ENCODE results near the gene TSPAN5. TPM values are rescaled to one million over a fixed set of nuclear protein-coding genes. Genes with fewer than 3 reads are reported as not detected.
A peak's percentile ranks its signal among the peaks of the same experiment; 100 is the strongest.
"Not testable (repeated sequence)": the region's sequence is repeated elsewhere in the genome, so short reads cannot be mapped to it uniquely, and the experiment has no call there.

Gene TSPAN5
- total RNA-seq, 1 donor from 2014 or later, result 61.4 TPM

DNA sequence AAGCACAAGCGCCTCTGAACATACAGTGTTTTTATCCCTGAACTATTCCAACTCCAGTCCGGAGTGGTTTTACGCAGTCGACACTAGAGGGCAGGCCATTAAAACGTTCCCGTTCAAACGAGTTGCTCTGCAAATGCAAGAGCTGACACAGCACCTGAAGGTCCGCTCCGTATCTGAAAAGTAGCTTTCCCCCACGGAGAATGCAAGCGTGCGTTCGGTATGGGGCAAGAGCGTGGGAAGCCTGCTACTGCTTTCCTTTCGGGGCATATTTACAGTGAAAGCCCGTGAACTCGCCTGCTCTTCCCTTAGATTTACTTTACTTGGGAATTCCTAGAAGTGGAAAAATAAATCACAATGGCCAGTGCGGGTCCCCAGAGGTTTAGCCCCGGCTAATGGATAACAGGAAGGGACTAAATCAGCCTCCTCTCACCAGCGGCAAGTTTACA is 190.8 kb downstream of the TSPAN5 start:
- no peaks in the 10 kb centered on the region for H3K27me3 Mint-ChIP-seq (ENCODE audit: low read depth, unreplicated experiment)
- H3K27ac Mint-ChIP-seq (ENCODE audit: unreplicated experiment), result peak overlapping the region; percentile 96
- H3K36me3 Mint-ChIP-seq (ENCODE audit: low read depth, unreplicated experiment), result peaks cover 11% of the 10 kb centered on the region
- Histone ChIP-seq H3K36me3 (ENCODE audit: insufficient read depth, low read length) (peaks cover 17% of the 10 kb centered on the region), H3K4me2 (ENCODE audit: low read length) (peak overlapping the region; percentile 80), H3K79me2 (ENCODE audit: insufficient read depth, low read length) (no peaks in the 10 kb centered on the region), H3K4me1 (ENCODE audit: insufficient read depth, low read length) (peaks cover 43% of the 10 kb centered on the region), H2AFZ (ENCODE audit: low read depth, low read length) (no peak overlapping the region), H3K4me3 (ENCODE audit: insufficient read depth, low read depth, low read length) (peak overlapping the region; percentile 42), H3K27me3 (ENCODE audit: insufficient read depth, low read length) (no peaks in the 10 kb centered on the region), H3K27ac (ENCODE audit: low read depth, low read length) (peak overlapping the region; percentile 67), H3K9me3 (ENCODE audit: insufficient read depth, low read depth, low read length) (no peaks in the 10 kb centered on the region), H3K9ac (ENCODE audit: low read length) (peak overlapping the region; percentile 56), H4K20me1 (ENCODE audit: insufficient read depth, low read length) (no peaks in the 10 kb centered on the region)
- peaks cover 40% of the 10 kb centered on the region for H3K4me1 Mint-ChIP-seq (ENCODE audit: low read depth, unreplicated experiment)
- no peaks in the 10 kb centered on the region for H3K9me3 Mint-ChIP-seq (ENCODE audit: unreplicated experiment)
- DNase-seq (ENCODE audit: low read depth) (peak; percentile 86), FAIRE-seq (peak; percentile 85)
- no peak for TF ChIP-seq EZH2 (IDR thresholded peaks at IDR 0.05; ENCODE audit: insufficient read depth, low read length)
- TF ChIP-seq, protein P1, sequence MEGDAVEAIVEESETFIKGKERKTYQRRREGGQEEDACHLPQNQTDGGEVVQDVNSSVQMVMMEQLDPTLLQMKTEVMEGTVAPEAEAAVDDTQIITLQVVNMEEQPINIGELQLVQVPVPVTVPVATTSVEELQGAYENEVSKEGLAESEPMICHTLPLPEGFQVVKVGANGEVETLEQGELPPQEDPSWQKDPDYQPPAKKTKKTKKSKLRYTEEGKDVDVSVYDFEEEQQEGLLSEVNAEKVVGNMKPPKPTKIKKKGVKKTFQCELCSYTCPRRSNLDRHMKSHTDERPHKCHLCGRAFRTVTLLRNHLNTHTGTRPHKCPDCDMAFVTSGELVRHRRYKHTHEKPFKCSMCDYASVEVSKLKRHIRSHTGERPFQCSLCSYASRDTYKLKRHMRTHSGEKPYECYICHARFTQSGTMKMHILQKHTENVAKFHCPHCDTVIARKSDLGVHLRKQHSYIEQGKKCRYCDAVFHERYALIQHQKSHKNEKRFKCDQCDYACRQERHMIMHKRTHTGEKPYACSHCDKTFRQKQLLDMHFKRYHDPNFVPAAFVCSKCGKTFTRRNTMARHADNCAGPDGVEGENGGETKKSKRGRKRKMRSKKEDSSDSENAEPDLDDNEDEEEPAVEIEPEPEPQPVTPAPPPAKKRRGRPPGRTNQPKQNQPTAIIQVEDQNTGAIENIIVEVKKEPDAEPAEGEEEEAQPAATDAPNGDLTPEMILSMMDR (IDR thresholded peaks at IDR 0.05; ENCODE audit: insufficient read depth, low read depth, low read length), result peak; percentile 92
- H3K4me3 Mint-ChIP-seq (ENCODE audit: unreplicated experiment), result peak overlapping the region; percentile 41

DNA sequence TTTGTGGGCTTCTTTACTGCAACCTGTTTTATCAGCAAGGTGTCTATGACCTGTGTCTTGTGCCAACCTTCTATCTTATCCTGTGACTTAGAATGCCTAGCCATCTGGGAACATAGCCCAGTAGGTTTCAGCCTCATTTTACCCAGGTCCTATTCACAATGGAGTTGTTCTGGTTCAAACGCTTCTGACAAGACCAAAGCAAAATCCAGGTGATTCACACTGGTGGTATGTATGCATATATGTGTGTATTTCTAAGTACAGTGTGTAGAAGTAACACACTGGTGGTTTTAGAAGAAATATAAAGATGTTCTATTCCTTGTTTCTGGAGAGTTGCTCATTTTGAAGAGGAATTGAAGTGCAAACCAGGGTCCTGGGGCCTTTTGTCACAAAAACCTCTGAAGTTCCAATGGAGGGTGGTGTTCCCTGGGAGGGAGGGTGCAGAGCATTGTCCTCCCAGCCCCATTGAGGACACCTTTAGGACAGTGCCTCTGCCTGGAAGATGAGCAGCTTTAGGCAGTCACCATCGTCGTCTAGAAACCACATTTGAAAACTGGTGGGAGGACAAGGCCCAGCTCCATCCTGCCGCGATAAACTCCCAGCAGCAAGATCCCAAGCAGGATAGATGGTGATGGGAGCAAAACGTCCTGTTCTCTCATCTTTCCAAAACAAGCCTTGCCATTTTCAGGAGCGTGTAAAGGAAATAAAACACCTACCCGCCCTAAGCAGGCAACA is 191.4 kb downstream of the TSPAN5 start:
- Mint-ChIP-seq H3K27me3 (ENCODE audit: low read depth, unreplicated experiment) (no peaks in the 10 kb centered on the region), H3K27ac (ENCODE audit: unreplicated experiment) (no peak overlapping the region), H3K9me3 (ENCODE audit: unreplicated experiment) (peaks cover under 1% of the 10 kb centered on the region), H3K4me1 (ENCODE audit: low read depth, unreplicated experiment) (peaks cover 37% of the 10 kb centered on the region), H3K4me3 (ENCODE audit: unreplicated experiment) (no peak overlapping the region), H3K36me3 (ENCODE audit: low read depth, unreplicated experiment) (peaks cover 7% of the 10 kb centered on the region)
- no peaks in the 10 kb centered on the region for H3K9me3 ChIP-seq (ENCODE audit: insufficient read depth, low read depth, low read length)
- TF ChIP-seq, protein P1 (IDR thresholded peaks at IDR 0.05; ENCODE audit: insufficient read depth, low read depth, low read length), result no peak
- TF ChIP-seq EZH2 (IDR thresholded peaks at IDR 0.05; ENCODE audit: insufficient read depth, low read length), result no peak
- peak overlapping the region; percentile 80 for H3K4me2 ChIP-seq (ENCODE audit: low read length)
- peak overlapping the region; percentile 56 for H3K9ac ChIP-seq (ENCODE audit: low read length)
- DNase-seq (ENCODE audit: low read depth) (peak; percentile 59), FAIRE-seq (no peak)
- H3K36me3 ChIP-seq (ENCODE audit: insufficient read depth, low read length), result peaks cover 14% of the 10 kb centered on the region
- H3K4me3 ChIP-seq (ENCODE audit: insufficient read depth, low read depth, low read length), result no peak overlapping the region
- peaks cover 43% of the 10 kb centered on the region for H3K4me1 ChIP-seq (ENCODE audit: insufficient read depth, low read length)
- peak overlapping the region; percentile 67 for H3K27ac ChIP-seq (ENCODE audit: low read depth, low read length)
- H3K79me2 ChIP-seq (ENCODE audit: insufficient read depth, low read length), result no peaks in the 10 kb centered on the region
- no peak overlapping the region for H2AFZ ChIP-seq (ENCODE audit: low read depth, low read length)
- no peaks in the 10 kb centered on the region for H3K27me3 ChIP-seq (ENCODE audit: insufficient read depth, low read length)
- no peaks in the 10 kb centered on the region for H4K20me1 ChIP-seq (ENCODE audit: insufficient read depth, low read length)

DNA sequence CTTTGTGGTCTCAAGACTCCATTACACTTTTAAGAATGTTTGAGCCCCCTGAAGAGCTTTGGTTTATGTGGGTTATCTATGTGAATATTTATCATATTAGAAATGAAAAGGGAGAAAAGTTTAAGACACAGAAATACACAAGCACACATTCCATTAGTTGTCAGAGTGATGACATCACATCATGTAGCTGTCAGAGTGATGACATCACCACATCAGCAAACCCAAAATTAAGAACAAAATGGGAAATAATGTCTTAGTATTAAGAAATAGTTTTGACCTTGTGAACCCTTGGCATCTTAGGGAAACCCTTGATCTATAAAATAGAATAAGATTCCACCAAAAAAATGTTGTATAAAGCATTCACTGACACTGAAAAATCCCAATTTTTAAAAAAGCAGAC is 195.9 kb downstream of the TSPAN5 start:
- Mint-ChIP-seq H3K36me3 (ENCODE audit: low read depth, unreplicated experiment) (peaks cover 5% of the 10 kb centered on the region), H3K4me3 (ENCODE audit: unreplicated experiment) (no peak overlapping the region), H3K27me3 (ENCODE audit: low read depth, unreplicated experiment) (no peaks in the 10 kb centered on the region), H3K27ac (ENCODE audit: unreplicated experiment) (no peak overlapping the region), H3K9me3 (ENCODE audit: unreplicated experiment) (peaks cover 10% of the 10 kb centered on the region), H3K4me1 (ENCODE audit: low read depth, unreplicated experiment) (peaks cover 7% of the 10 kb centered on the region)
- Histone ChIP-seq H3K4me2 (ENCODE audit: low read length) (no peak overlapping the region), H3K36me3 (ENCODE audit: insufficient read depth, low read length) (no peaks in the 10 kb centered on the region), H2AFZ (ENCODE audit: low read depth, low read length) (no peak overlapping the region), H3K4me3 (ENCODE audit: insufficient read depth, low read depth, low read length) (no peak overlapping the region), H3K27me3 (ENCODE audit: insufficient read depth, low read length) (no peaks in the 10 kb centered on the region), H3K9me3 (ENCODE audit: insufficient read depth, low read depth, low read length) (no peaks in the 10 kb centered on the region), H4K20me1 (ENCODE audit: insufficient read depth, low read length) (no peaks in the 10 kb centered on the region), H3K4me1 (ENCODE audit: insufficient read depth, low read length) (peaks cover 8% of the 10 kb centered on the region), H3K79me2 (ENCODE audit: insufficient read depth, low read length) (no peaks in the 10 kb centered on the region), H3K9ac (ENCODE audit: low read length) (no peak overlapping the region), H3K27ac (ENCODE audit: low read depth, low read length) (no peak overlapping the region)
- no peak for TF ChIP-seq EZH2 (IDR thresholded peaks at IDR 0.05; ENCODE audit: insufficient read depth, low read length)
- TF ChIP-seq, protein P1 (IDR thresholded peaks at IDR 0.05; ENCODE audit: insufficient read depth, low read depth, low read length), result no peak
- FAIRE-seq (no peak), DNase-seq (ENCODE audit: low read depth) (no peak)

DNA sequence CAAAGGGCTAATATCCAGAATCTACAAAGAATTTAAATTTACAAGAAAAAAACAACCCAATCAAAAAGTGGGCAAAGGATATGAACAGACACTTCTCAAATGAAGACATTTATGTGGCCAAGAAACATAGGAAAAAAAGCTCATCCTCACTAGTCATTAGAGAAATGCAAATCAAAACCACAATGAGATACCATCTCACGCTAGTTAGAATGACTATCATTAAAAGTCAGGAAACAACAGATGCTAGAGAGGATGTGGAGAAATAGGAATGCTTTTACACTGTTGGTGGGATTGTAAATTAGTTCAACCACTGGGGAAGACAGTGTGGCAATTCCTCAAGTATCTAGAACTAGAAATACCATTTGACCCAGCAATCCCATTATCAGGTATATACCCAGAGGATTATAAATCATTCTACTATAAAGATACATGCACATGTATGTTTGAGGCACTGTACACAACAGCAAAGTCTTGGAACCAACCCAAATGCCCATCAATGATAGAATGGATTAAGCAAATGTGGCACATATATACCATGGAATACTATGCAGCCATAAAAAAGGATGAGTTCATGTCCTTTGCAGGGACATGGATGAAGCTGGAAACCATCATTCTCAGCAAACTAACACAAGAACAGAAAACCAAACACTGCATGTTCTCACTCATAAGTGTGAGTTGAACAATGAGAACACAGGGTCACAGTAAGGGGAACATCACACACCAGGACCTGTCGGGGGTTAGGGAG is 197.1 kb downstream of the TSPAN5 start:
- H2AFZ ChIP-seq (ENCODE audit: low read depth, low read length); H3K4me2 ChIP-seq (ENCODE audit: low read length); H3K27ac Mint-ChIP-seq (ENCODE audit: unreplicated experiment); H4K20me1 ChIP-seq (ENCODE audit: insufficient read depth, low read length); H3K4me3 ChIP-seq (ENCODE audit: insufficient read depth, low read depth, low read length); DNase-seq (ENCODE audit: low read depth); H3K27me3 Mint-ChIP-seq (ENCODE audit: low read depth, unreplicated experiment); H3K36me3 ChIP-seq (ENCODE audit: insufficient read depth, low read length); FAIRE-seq; H3K27ac ChIP-seq (ENCODE audit: low read depth, low read length); H3K4me1 Mint-ChIP-seq (ENCODE audit: low read depth, unreplicated experiment); H3K27me3 ChIP-seq (ENCODE audit: insufficient read depth, low read length); H3K36me3 Mint-ChIP-seq (ENCODE audit: low read depth, unreplicated experiment); H3K9me3 ChIP-seq (ENCODE audit: insufficient read depth, low read depth, low read length); H3K9ac ChIP-seq (ENCODE audit: low read length); H3K79me2 ChIP-seq (ENCODE audit: insufficient read depth, low read length); H3K4me3 Mint-ChIP-seq (ENCODE audit: unreplicated experiment); H3K4me1 ChIP-seq (ENCODE audit: insufficient read depth, low read length): not testable (repeated sequence)
- H3K9me3 Mint-ChIP-seq (ENCODE audit: unreplicated experiment), result peaks cover 12% of the 10 kb centered on the region
